Stimulated activated naive B cell treated with anti-CD40 and anti-IgM and Interleukin-4, amounts not matched to agents 10 μg/mL and 1 μg/mL and 100 μg/mL, for 72 hours (primary cell): ENCODE data around the gene CACNG5.
"Not testable (repeated sequence)": the region's sequence is repeated elsewhere in the genome, so short reads cannot be mapped to it uniquely, and the experiment has no call there.

ENCODE experiments used
- ATAC-seq, 2 donors: fragments of 150-1000 bp; cut with Tn5 transposase; replicated peaks; 2 replicates each; pipeline ENCODE4 v1.10.0; 2021; ENCODE audit warnings: moderate library complexity in 1 of 2
- DNase-seq: peaks from one replicate; pipeline ENCODE4 v3.0.0; 2021
- H3K27ac Mint-ChIP-seq: one replicate; pipeline ENCODE4 v1.8.0; 2022; ENCODE audit warnings: mild to moderate bottlenecking, mixed read lengths
- H3K27me3 Mint-ChIP-seq, 2 donors: one replicate each; pipeline ENCODE4 v1.8.0; 2022; ENCODE audit warnings: mixed read lengths in 2 of 2
- H3K36me3 Mint-ChIP-seq, 2 donors: one replicate each; pipeline ENCODE4 v1.8.0; 2022; ENCODE audit warnings: mixed read lengths in 2 of 2, mild to moderate bottlenecking in 1 of 2
- H3K4me1 Mint-ChIP-seq, 2 donors: one replicate each; pipeline ENCODE4 v1.8.0; 2022; ENCODE audit warnings: mixed read lengths in 2 of 2, mild to moderate bottlenecking in 1 of 2
- H3K4me3 Mint-ChIP-seq, 2 donors: one replicate each; pipeline ENCODE4 v1.8.0; 2022; ENCODE audit warnings: mild to moderate bottlenecking in 2 of 2, mixed read lengths in 2 of 2, moderate library complexity in 1 of 2
- H3K9me3 Mint-ChIP-seq, 2 donors: one replicate each; pipeline ENCODE4 v1.8.0; 2022; ENCODE audit warnings: mixed read lengths in 2 of 2, mild to moderate bottlenecking in 1 of 2

Gene CACNG5

GRCh38 chr17:66892246-66892645 lies 57.3 kb downstream of the CACNG5 start:
- Mint-ChIP-seq H3K4me1 (peaks cover 1 to 11% of the 10 kb centered on the region in 2 donors), H3K9me3 (peaks cover 0 to 3% of the 10 kb centered on the region in 2 donors), H3K36me3 (no peaks in the 10 kb centered on the region), H3K27me3 (peaks cover 3 to 17% of the 10 kb centered on the region in 2 donors), H3K4me3 (no peak overlapping the region), H3K27ac (no peak overlapping the region)
- no peak for ATAC-seq
- DNase-seq, result no peak

GRCh38 chr17:66893382-66893781 lies 58.5 kb downstream of the CACNG5 start:
- Mint-ChIP-seq H3K4me1 (peaks cover 1 to 10% of the 10 kb centered on the region in 2 donors), H3K27ac (no peak overlapping the region), H3K9me3 (peaks cover 0 to 3% of the 10 kb centered on the region in 2 donors), H3K4me3 (no peak overlapping the region), H3K27me3 (peaks cover 0 to 21% of the 10 kb centered on the region in 2 donors), H3K36me3 (no peaks in the 10 kb centered on the region)
- DNase-seq (no peak), ATAC-seq (no peak)

- Mint-ChIP-seq H3K9me3 (no peaks in the 10 kb centered on the region), H3K4me3 (no peak overlapping the region), H3K4me1 (peaks cover 1 to 6% of the 10 kb centered on the region in 2 donors), H3K27me3 (peaks cover 0 to 21% of the 10 kb centered on the region in 2 donors), H3K36me3 (no peaks in the 10 kb centered on the region), H3K27ac (no peak overlapping the region)
- ATAC-seq (no peak), DNase-seq (no peak)
Observed at GRCh38 chr17:66893863-66894262, 58.9 kb downstream of the CACNG5 start.

GRCh38 chr17:66897141-66897540 lies 62.2 kb downstream of the CACNG5 start:
- H3K36me3 Mint-ChIP-seq, result no peaks in the 10 kb centered on the region
- no peak for DNase-seq
- ATAC-seq, result no peak
- H3K4me1 Mint-ChIP-seq, result no peaks in the 10 kb centered on the region
- H3K27me3 Mint-ChIP-seq, result peaks cover 0 to 21% of the 10 kb centered on the region in 2 donors
- H3K27ac Mint-ChIP-seq, result no peak overlapping the region
- H3K9me3 Mint-ChIP-seq, result no peaks in the 10 kb centered on the region
- no peak overlapping the region for H3K4me3 Mint-ChIP-seq

- Mint-ChIP-seq H3K4me3 (no peak overlapping the region), H3K4me1 (peaks cover 0 to 7% of the 10 kb centered on the region in 2 donors), H3K27ac (no peak overlapping the region), H3K27me3 (peaks cover 0 to 21% of the 10 kb centered on the region in 2 donors), H3K9me3 (peaks cover 5 to 6% of the 10 kb centered on the region in 2 donors), H3K36me3 (no peaks in the 10 kb centered on the region)
- no peak for ATAC-seq
- DNase-seq, result no peak
Observed at GRCh38 chr17:66898536-66898935, 63.6 kb downstream of the CACNG5 start.

GRCh38 chr17:66900126-66901010 lies 65.5 kb downstream of the CACNG5 start:
- H3K4me3 Mint-ChIP-seq, result no peak overlapping the region
- peaks cover 5 to 8% of the 10 kb centered on the region in 2 donors for H3K9me3 Mint-ChIP-seq
- no peak overlapping the region for H3K27ac Mint-ChIP-seq
- no peak for ATAC-seq
- no peaks in the 10 kb centered on the region for H3K36me3 Mint-ChIP-seq
- no peak for DNase-seq
- H3K4me1 Mint-ChIP-seq, result peaks cover 0 to 8% of the 10 kb centered on the region in 2 donors
- peaks cover 0 to 13% of the 10 kb centered on the region in 2 donors for H3K27me3 Mint-ChIP-seq

GRCh38 chr17:66903296-66903695 lies 68.4 kb downstream of the CACNG5 start:
- peaks cover 3 to 14% of the 10 kb centered on the region in 2 donors for H3K4me1 Mint-ChIP-seq
- not testable (repeated sequence) for H3K9me3 Mint-ChIP-seq, H3K36me3 Mint-ChIP-seq, DNase-seq, H3K27ac Mint-ChIP-seq, H3K27me3 Mint-ChIP-seq, H3K4me3 Mint-ChIP-seq
- peak in 1 of 2 donors; percentile 31 for ATAC-seq

- peaks cover 5 to 8% of the 10 kb centered on the region in 2 donors for H3K9me3 Mint-ChIP-seq
- DNase-seq, result no peak
Observed at GRCh38 chr17:66903781-66904180, 68.9 kb downstream of the CACNG5 start.

GRCh38 chr17:66904760-66905624 lies 70.1 kb downstream of the CACNG5 start:
- no peak overlapping the region for H3K27ac Mint-ChIP-seq

More at GRCh38 chr17:66903781-66904180, 68.9 kb downstream of the CACNG5 start:
- no peaks in the 10 kb centered on the region for H3K36me3 Mint-ChIP-seq
- no peak overlapping the region for H3K27ac Mint-ChIP-seq
- peaks cover 3 to 14% of the 10 kb centered on the region in 2 donors for H3K4me1 Mint-ChIP-seq
- H3K4me3 Mint-ChIP-seq, result no peak overlapping the region
- H3K27me3 Mint-ChIP-seq, result no peaks in the 10 kb centered on the region
- ATAC-seq, result no peak

GRCh38 chr17:66906321-66907278 lies 71.7 kb downstream of the CACNG5 start:
- H3K27me3 Mint-ChIP-seq, result peaks cover 0 to 8% of the 10 kb centered on the region in 2 donors
- H3K9me3 Mint-ChIP-seq, result peaks cover 5 to 8% of the 10 kb centered on the region in 2 donors
- no peak overlapping the region for H3K27ac Mint-ChIP-seq
- H3K36me3 Mint-ChIP-seq, result no peaks in the 10 kb centered on the region
- DNase-seq (peak; percentile 51), ATAC-seq (peak; percentile 68 to 73)
- H3K4me1 Mint-ChIP-seq, result peaks cover 3 to 14% of the 10 kb centered on the region in 2 donors
- no peak overlapping the region for H3K4me3 Mint-ChIP-seq

More at GRCh38 chr17:66904760-66905624, 70.1 kb downstream of the CACNG5 start:
- Mint-ChIP-seq H3K9me3 (peaks cover 5 to 8% of the 10 kb centered on the region in 2 donors), H3K36me3 (no peaks in the 10 kb centered on the region), H3K4me3 (no peak overlapping the region), H3K4me1 (peaks cover 3 to 14% of the 10 kb centered on the region in 2 donors), H3K27me3 (peaks cover 0 to 3% of the 10 kb centered on the region in 2 donors)
- ATAC-seq (no peak), DNase-seq (no peak)

GRCh38 chr17:66909804-66910373 lies 75.0 kb downstream of the CACNG5 start:
- Mint-ChIP-seq H3K4me1 (peaks cover 3 to 6% of the 10 kb centered on the region in 2 donors), H3K36me3 (no peaks in the 10 kb centered on the region), H3K9me3 (no peaks in the 10 kb centered on the region), H3K27ac (no peak overlapping the region), H3K27me3 (peaks cover 24 to 28% of the 10 kb centered on the region in 2 donors), H3K4me3 (no peak overlapping the region)
- no peak for DNase-seq
- no peak for ATAC-seq

- DNase-seq, result no peak
- H3K27me3 Mint-ChIP-seq, result peaks cover 28 to 33% of the 10 kb centered on the region in 2 donors
Observed at GRCh38 chr17:66910651-66911285, 75.9 kb downstream of the CACNG5 start.

GRCh38 chr17:66915204-66915611 lies 80.3 kb downstream of the CACNG5 start:
- H3K36me3 Mint-ChIP-seq, result no peaks in the 10 kb centered on the region
- no peak overlapping the region for H3K27ac Mint-ChIP-seq
- H3K27me3 Mint-ChIP-seq, result peaks cover 31 to 38% of the 10 kb centered on the region in 2 donors
- ATAC-seq (no peak), DNase-seq (no peak)
- peaks cover 7% of the 10 kb centered on the region in 2 donors for H3K9me3 Mint-ChIP-seq
- H3K4me1 Mint-ChIP-seq, result no peaks in the 10 kb centered on the region
- no peak overlapping the region for H3K4me3 Mint-ChIP-seq

More at GRCh38 chr17:66910651-66911285, 75.9 kb downstream of the CACNG5 start:
- Mint-ChIP-seq H3K27ac (no peak overlapping the region), H3K4me1 (peaks cover 3 to 6% of the 10 kb centered on the region in 2 donors), H3K4me3 (no peak overlapping the region), H3K9me3 (no peaks in the 10 kb centered on the region), H3K36me3 (no peaks in the 10 kb centered on the region)
- no peak for ATAC-seq
